ENCODE measurements around the gene SH3RF3.

- TF ChIP-seq POLR2A (IDR thresholded peaks at IDR 0.05) (no peak), CTCF (IDR thresholded peaks at IDR 0.05) (no peak), POLR2AphosphoS5 (IDR thresholded peaks at IDR 0.05) (no peak)
Observed at GRCh38 chr2:109455731-109456691, 327.0 kb downstream of the SH3RF3 start.
